ENCODE results near the gene FAR1. TPM values are rescaled to one million over a fixed set of nuclear protein-coding genes. Genes with fewer than 3 reads are reported as not detected.

The FAR1 gene
- total and polyA plus RNA-seq, 2 of the 4 experiments (the other 2 are of a cell fraction): 35.3 to 119 TPM

DNA sequence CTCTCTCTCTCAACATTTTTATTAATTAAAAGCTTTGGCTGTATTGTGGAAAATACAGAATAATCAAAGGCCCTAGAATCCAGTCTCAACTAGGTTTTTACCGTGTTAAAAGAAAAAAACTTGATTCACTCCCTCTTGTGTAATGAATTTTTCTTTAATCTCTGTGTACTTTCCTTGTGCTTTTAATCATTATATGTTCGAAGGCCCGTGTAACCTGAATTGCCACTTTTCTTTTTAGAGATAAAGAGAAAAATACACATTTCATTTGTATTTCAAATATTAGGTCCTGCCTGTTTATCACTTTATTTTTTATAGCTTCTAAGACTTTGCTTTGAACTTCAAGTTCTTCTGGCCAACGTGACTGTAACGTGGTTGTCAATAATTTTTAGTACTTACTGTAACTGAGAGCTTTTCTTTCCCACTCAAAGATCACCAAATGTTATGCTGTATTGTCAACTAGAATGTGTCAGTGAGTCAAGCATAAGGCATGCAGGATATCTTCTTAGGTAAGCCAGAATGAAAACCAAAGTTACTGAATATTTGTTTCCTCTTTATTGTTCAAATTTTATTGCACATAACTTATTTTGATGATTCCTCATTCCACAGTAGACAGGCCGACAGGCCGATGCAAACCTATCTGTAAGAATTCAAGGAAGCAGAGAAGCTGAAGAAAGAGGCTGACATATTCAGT, 23.3 kb upstream of the FAR1 start:
- Histone ChIP-seq H2AK5ac (ENCODE audit: low read depth, low read length) (no peak overlapping the region), H4K5ac (ENCODE audit: low read depth, low read length) (no peak overlapping the region), H2BK15ac (ENCODE audit: low read depth, low read length) (no peak overlapping the region), H3K4ac (ENCODE audit: low read depth, low read length) (no peak overlapping the region), H3K18ac (ENCODE audit: low read depth, low read length) (no peak overlapping the region), H2BK20ac (ENCODE audit: low read depth, low read length) (no peak overlapping the region), H3K14ac (replicated peaks; ENCODE audit: low read depth, low read length) (no peak overlapping the region), H3K9ac (ENCODE audit: low read depth, low read length) (no peak overlapping the region), H3K27me3 (ENCODE audit: control insufficient read depth, insufficient read depth, low read length) (no peaks in the 10 kb centered on the region; the same call in none of the 2 replicates), H4K91ac (ENCODE audit: insufficient read depth, low read depth, low read length) (no peak overlapping the region), H3K23ac (ENCODE audit: low read depth, low read length) (no peak overlapping the region), H2AFZ (replicated peaks; ENCODE audit: low read length, poor library complexity) (no peak overlapping the region), H4K8ac (ENCODE audit: low read depth in 2 of 2, low read length in 2 of 2) (no peak overlapping the region), H2BK5ac (ENCODE audit: low read depth, low read length, poor library complexity, severe bottlenecking) (no peak overlapping the region), H3K4me2 (ENCODE audit: low read depth, low read length) (no peak overlapping the region), H3K36me3 (ENCODE audit: control insufficient read depth, insufficient read depth, low read length) (no peaks in the 10 kb centered on the region), H3K9me3 (ENCODE audit: control insufficient read depth, insufficient read depth, low read length) (no peaks in the 10 kb centered on the region), H3K27ac (ENCODE audit: insufficient read depth, low read length) (no peak overlapping the region), H2BK120ac (ENCODE audit: low read depth, low read length) (no peak overlapping the region), H3K4me3 (ENCODE audit: insufficient read depth, low read depth, low read length) (no peak overlapping the region), H3K79me1 (ENCODE audit: low read depth in 1 of 2, low read length in 2 of 2) (no peaks in the 10 kb centered on the region), H2AK9ac (replicated peaks; ENCODE audit: low read depth, low read length, poor library complexity) (no peak overlapping the region), H4K20me1 (ENCODE audit: insufficient read depth, low read length) (no peaks in the 10 kb centered on the region), H3K4me1 (ENCODE audit: control insufficient read depth, insufficient read depth, low read length) (no peaks in the 10 kb centered on the region), H3K56ac (ENCODE audit: extremely low read depth, insufficient read depth, low read length) (no peak overlapping the region), H3K9me1 (ENCODE audit: insufficient read depth, low read length) (no peaks in the 10 kb centered on the region)
- no peak for TF ChIP-seq RAD21 (IDR thresholded peaks at IDR 0.05; ENCODE audit: low read length)
- TF ChIP-seq SMC3 (IDR thresholded peaks at IDR 0.05; ENCODE audit: low read depth, low read length): no peak
- TF ChIP-seq, protein P1, sequence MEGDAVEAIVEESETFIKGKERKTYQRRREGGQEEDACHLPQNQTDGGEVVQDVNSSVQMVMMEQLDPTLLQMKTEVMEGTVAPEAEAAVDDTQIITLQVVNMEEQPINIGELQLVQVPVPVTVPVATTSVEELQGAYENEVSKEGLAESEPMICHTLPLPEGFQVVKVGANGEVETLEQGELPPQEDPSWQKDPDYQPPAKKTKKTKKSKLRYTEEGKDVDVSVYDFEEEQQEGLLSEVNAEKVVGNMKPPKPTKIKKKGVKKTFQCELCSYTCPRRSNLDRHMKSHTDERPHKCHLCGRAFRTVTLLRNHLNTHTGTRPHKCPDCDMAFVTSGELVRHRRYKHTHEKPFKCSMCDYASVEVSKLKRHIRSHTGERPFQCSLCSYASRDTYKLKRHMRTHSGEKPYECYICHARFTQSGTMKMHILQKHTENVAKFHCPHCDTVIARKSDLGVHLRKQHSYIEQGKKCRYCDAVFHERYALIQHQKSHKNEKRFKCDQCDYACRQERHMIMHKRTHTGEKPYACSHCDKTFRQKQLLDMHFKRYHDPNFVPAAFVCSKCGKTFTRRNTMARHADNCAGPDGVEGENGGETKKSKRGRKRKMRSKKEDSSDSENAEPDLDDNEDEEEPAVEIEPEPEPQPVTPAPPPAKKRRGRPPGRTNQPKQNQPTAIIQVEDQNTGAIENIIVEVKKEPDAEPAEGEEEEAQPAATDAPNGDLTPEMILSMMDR (conservative IDR thresholded peaks at IDR 0.05; ENCODE audit: low read depth, low read length): no peak
- no peak for TF ChIP-seq FOS (IDR thresholded peaks at IDR 0.05; ENCODE audit: low read depth, low read length)
- TF ChIP-seq, protein P2, sequence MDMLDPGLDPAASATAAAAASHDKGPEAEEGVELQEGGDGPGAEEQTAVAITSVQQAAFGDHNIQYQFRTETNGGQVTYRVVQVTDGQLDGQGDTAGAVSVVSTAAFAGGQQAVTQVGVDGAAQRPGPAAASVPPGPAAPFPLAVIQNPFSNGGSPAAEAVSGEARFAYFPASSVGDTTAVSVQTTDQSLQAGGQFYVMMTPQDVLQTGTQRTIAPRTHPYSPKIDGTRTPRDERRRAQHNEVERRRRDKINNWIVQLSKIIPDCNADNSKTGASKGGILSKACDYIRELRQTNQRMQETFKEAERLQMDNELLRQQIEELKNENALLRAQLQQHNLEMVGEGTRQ (IDR thresholded peaks at IDR 0.05; ENCODE audit: low read depth, low read length): no peak
- TF ChIP-seq MAZ (IDR thresholded peaks at IDR 0.05; ENCODE audit: borderline replicate concordance, low read depth, low read length): no peak
- TF ChIP-seq ELK1 (IDR thresholded peaks at IDR 0.05; ENCODE audit: borderline replicate concordance, low read depth, low read length): no peak
- TF ChIP-seq BHLHE40 (IDR thresholded peaks at IDR 0.05; ENCODE audit: low read depth, low read length): no peak
- TF ChIP-seq MAFK (IDR thresholded peaks at IDR 0.05; ENCODE audit: low read depth, low read length): no peak
- no peak for TF ChIP-seq MXI1 (IDR thresholded peaks at IDR 0.05; ENCODE audit: borderline replicate concordance, low read depth, low read length)
- no peak for TF ChIP-seq NFE2L2 (IDR thresholded peaks at IDR 0.05; ENCODE audit: low read depth, low read length)
- no peak for TF ChIP-seq RFX5 (IDR thresholded peaks at IDR 0.05; ENCODE audit: low read depth, low read length)
- TF ChIP-seq CHD1 (IDR thresholded peaks at IDR 0.05; ENCODE audit: low read depth, low read length): no peak
- TF ChIP-seq RCOR1 (IDR thresholded peaks at IDR 0.05; ENCODE audit: insufficient replicate concordance, low read length): no peak
- intact Hi-C loops (cut with micrococcal nuclease) (no loop called here), in situ Hi-C loops (cut with MboI; ENCODE audit: low sequenced_read_pairs) (no loop called here), dilution Hi-C loops (cut with HindIII; ENCODE audit: low sequenced_read_pairs, unreplicated experiment) (no loop called here)
- CTCF ChIA-PET: no interaction called here
- POLR2A ChIA-PET (ENCODE audit: unreplicated experiment): no interaction called here
- WGBS, 2 experiments (ENCODE audit: extremely low coverage in 2 of 2, insufficient read length in 1 of 2): no CpG with 5 or more reads among the region's 7 CpGs
- no TSS peak for BruUV-seq (replicated peaks)
- ATAC-seq (ENCODE audit: low read depth) (no peak), DNase-seq (no peak)
